Neural cell (in vitro differentiated cells): Measurements from ENCODE around the gene SLC2A10. TPM values are rescaled to one million over a fixed set of nuclear protein-coding genes. Genes with fewer than 3 reads are reported as not detected.

ENCODE experiments used
- H2AFZ ChIP-seq: fragments of 200-600, 300-800 bp; sonication (generic), shearing (Covaris generic); 2 replicates; pipeline ENCODE4 v1.6.0; 2014; ENCODE audit warnings: low read depth, mild to moderate bottlenecking, antibody characterized with exemption, low read length, moderate library complexity
- H3F3A ChIP-seq: fragments of 200-600 bp; shearing (Covaris generic); 2 replicates; pipeline ENCODE4 v1.6.1; 2016; ENCODE audit warnings: mild to moderate bottlenecking, moderate library complexity, mixed read lengths, antibody characterized with exemption, low read length; ENCODE audit not compliant: insufficient read depth, poor library complexity, severe bottlenecking
- H3K27ac ChIP-seq: fragments of 200-600, 300-800 bp; sonication (generic), shearing (Covaris generic); 2 replicates; pipeline ENCODE4 v1.5.1; 2014; ENCODE audit warnings: mild to moderate bottlenecking, low read length, moderate library complexity
- H3K27me3 ChIP-seq: fragments of 300-800, 200-600 bp; sonication (generic), shearing (Covaris generic); 2 replicates; pipeline ENCODE4 v1.6.0; 2014; ENCODE audit warnings: mild to moderate bottlenecking, low read depth, low read length, moderate library complexity; ENCODE audit not compliant: insufficient read depth
- H3K36me3 ChIP-seq: fragments of 300-800, 200-600 bp; sonication (generic), shearing (Covaris generic); 2 replicates; pipeline ENCODE4 v1.5.1; 2014; ENCODE audit warnings: mild to moderate bottlenecking, antibody characterized with exemption, low read length, moderate library complexity; ENCODE audit not compliant: insufficient read depth
- H3K4me2 ChIP-seq: fragments of 300-800, 200-600 bp; sonication (generic), shearing (Covaris generic); 2 replicates; pipeline ENCODE4 v1.6.0; 2014; ENCODE audit warnings: mild to moderate bottlenecking, low read length
- H3K4me3 ChIP-seq: fragments of 300-800, 200-600 bp; sonication (generic), shearing (Covaris generic); 2 replicates; pipeline ENCODE4 v1.5.1; 2014; ENCODE audit warnings: mild to moderate bottlenecking, low read length, moderate library complexity
- H3K79me2 ChIP-seq: fragments of 200-600 bp; shearing (Covaris generic); replicated peaks from 2 replicates; pipeline ENCODE4 v1.6.0; 2014; ENCODE audit warnings: mild to moderate bottlenecking, low read length, moderate library complexity; ENCODE audit not compliant: insufficient read depth
- H3K9ac ChIP-seq: fragments of 300-800, 200-600 bp; sonication (generic), shearing (Covaris generic); 2 replicates; pipeline ENCODE4 v1.6.1; 2016; ENCODE audit warnings: mild to moderate bottlenecking, low read length, mixed read lengths
- H3K9me2 ChIP-seq: fragments of 200-600 bp; shearing (Covaris generic); 2 replicates; pipeline ENCODE4 v1.6.1; 2016; ENCODE audit warnings: mild to moderate bottlenecking, low read length, mixed read lengths; ENCODE audit not compliant: insufficient read depth
- H3K9me3 ChIP-seq: fragments of 200-600, 300-800 bp; sonication (generic), shearing (Covaris generic); 2 replicates; pipeline ENCODE4 v1.6.1; 2016; ENCODE audit warnings: mild to moderate bottlenecking, mixed run types, low read length, moderate library complexity, mixed read lengths
- H4K20me1 ChIP-seq: fragments of 200-600 bp; shearing (Covaris generic); 2 replicates; pipeline ENCODE4 v1.6.1; 2016; ENCODE audit warnings: mild to moderate bottlenecking, mixed run types; ENCODE audit not compliant: insufficient read depth
- EP300 ChIP-seq: fragments of 450-650 bp; conservative IDR thresholded peaks from 2 replicates; pipeline ENCODE4 v1.6.1; 2014; ENCODE audit warnings: antibody characterized with exemption, mild to moderate bottlenecking, moderate library complexity; ENCODE audit not compliant: poor library complexity, severe bottlenecking
- EZH2 ChIP-seq: fragments of 200-600, 300-800 bp; shearing (Covaris generic), sonication (generic); IDR thresholded peaks from 2 replicates; pipeline ENCODE4 v1.6.1; 2014; ENCODE audit warnings: antibody characterized with exemption, low read length, borderline replicate concordance, mild to moderate bottlenecking; ENCODE audit not compliant: insufficient read depth, poor library complexity, severe bottlenecking
- MXI1 ChIP-seq: fragments of 450-650 bp; conservative IDR thresholded peaks from 2 replicates; pipeline ENCODE4 v1.6.1; 2014; ENCODE audit warnings: antibody characterized with exemption, mild to moderate bottlenecking; ENCODE audit not compliant: poor library complexity, severe bottlenecking
- POLR2AphosphoS5 ChIP-seq: IDR thresholded peaks from 2 replicates; pipeline ENCODE4 v1.6.1; 2012
- RAD21 ChIP-seq: fragments of 450-650 bp; conservative IDR thresholded peaks from 2 replicates; pipeline ENCODE4 v1.6.1; 2014; ENCODE audit warnings: antibody characterized with exemption, mild to moderate bottlenecking, moderate library complexity
- REST ChIP-seq: IDR thresholded peaks from 2 replicates; pipeline ENCODE4 v1.6.1; 2012; ENCODE audit warnings: borderline replicate concordance
- SMC3 ChIP-seq: fragments of 450-650 bp; conservative IDR thresholded peaks from 2 replicates; pipeline ENCODE4 v1.6.1; 2014; ENCODE audit warnings: antibody characterized with exemption, mild to moderate bottlenecking, moderate library complexity; ENCODE audit not compliant: poor library complexity
- TAF1 ChIP-seq: IDR thresholded peaks from 2 replicates; pipeline ENCODE4 v1.6.1; 2012; ENCODE audit warnings: low read depth
- polyA plus RNA-seq: library from polyadenylated mRNA; depleted of rRNA; stranded (reverse); fragments of >200 nt; gene quantifications from 2 replicates; pipeline ENCODE4 v1.2.3, GENCODE V29; 2014
- TF ChIP-seq, protein P1 (sequence below): fragments of 450-650 bp; IDR thresholded peaks from 2 replicates; pipeline ENCODE4 v1.5.1; 2014; ENCODE audit warnings: antibody characterized with exemption, mild to moderate bottlenecking, moderate library complexity; ENCODE audit not compliant: poor library complexity, severe bottlenecking

SLC2A10 gene
- polyA plus RNA-seq, 1 donor from 2014 or later: not detected

- Histone ChIP-seq H3K9me2 (no peaks in the 10 kb centered on the region), H3K4me2 (no peak overlapping the region), H3F3A (no peaks in the 10 kb centered on the region), H4K20me1 (no peaks in the 10 kb centered on the region), H3K36me3 (no peaks in the 10 kb centered on the region), H3K9ac (no peak overlapping the region), H3K9me3 (no peaks in the 10 kb centered on the region), H3K79me2 (no peaks in the 10 kb centered on the region), H3K27me3 (no peaks in the 10 kb centered on the region), H3K27ac (peak overlapping the region; percentile 25), H2AFZ (no peak overlapping the region), H3K4me3 (no peak overlapping the region)
- TF ChIP-seq RAD21 (no peak), SMC3 (no peak), EP300 (no peak), TAF1 (no peak), POLR2AphosphoS5 (no peak), MXI1 (no peak), REST (no peak), EZH2 (no peak)
- TF ChIP-seq, protein P1, sequence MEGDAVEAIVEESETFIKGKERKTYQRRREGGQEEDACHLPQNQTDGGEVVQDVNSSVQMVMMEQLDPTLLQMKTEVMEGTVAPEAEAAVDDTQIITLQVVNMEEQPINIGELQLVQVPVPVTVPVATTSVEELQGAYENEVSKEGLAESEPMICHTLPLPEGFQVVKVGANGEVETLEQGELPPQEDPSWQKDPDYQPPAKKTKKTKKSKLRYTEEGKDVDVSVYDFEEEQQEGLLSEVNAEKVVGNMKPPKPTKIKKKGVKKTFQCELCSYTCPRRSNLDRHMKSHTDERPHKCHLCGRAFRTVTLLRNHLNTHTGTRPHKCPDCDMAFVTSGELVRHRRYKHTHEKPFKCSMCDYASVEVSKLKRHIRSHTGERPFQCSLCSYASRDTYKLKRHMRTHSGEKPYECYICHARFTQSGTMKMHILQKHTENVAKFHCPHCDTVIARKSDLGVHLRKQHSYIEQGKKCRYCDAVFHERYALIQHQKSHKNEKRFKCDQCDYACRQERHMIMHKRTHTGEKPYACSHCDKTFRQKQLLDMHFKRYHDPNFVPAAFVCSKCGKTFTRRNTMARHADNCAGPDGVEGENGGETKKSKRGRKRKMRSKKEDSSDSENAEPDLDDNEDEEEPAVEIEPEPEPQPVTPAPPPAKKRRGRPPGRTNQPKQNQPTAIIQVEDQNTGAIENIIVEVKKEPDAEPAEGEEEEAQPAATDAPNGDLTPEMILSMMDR: no peak
Measured at GRCh38 chr20:46695892-46696291, 13.6 kb upstream of the SLC2A10 start.

DNA sequence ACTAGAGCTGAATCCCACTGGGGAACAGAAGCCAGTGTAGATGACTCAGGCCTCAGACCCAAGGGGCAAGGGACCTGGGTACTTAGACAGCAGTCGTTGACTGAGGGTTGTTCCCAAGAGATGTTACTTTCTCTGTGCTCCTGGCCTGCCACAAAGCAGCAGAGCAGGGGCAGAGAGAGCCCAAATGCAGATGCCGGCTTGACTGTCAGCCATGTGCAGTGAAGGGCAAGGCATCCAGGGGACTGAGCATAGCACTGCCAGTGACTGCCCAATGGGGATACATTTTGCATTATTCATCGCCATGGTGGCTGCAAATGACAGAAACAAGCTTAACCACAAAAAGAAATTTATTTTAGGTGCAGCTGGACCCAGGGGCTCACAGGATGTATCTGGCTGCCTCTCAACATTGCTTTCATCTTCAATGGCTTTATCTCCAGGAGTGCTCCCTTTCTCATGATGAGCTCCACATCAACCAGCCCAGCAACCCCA lies 12.6 kb upstream of the SLC2A10 start:
- H3K36me3 ChIP-seq: no peaks in the 10 kb centered on the region
- no peak overlapping the region for H3K27ac ChIP-seq
- no peak overlapping the region for H2AFZ ChIP-seq

More for the DNA sequence above, 12.6 kb upstream of the SLC2A10 start:
- no peaks in the 10 kb centered on the region for H3K79me2 ChIP-seq
- H3F3A ChIP-seq: no peaks in the 10 kb centered on the region
- no peaks in the 10 kb centered on the region for H3K9me3 ChIP-seq
- H3K9me2 ChIP-seq: no peaks in the 10 kb centered on the region
- no peaks in the 10 kb centered on the region for H4K20me1 ChIP-seq
- TF ChIP-seq REST (no peak), RAD21 (no peak), MXI1 (no peak), EZH2 (no peak), POLR2AphosphoS5 (no peak), TAF1 (no peak)
- TF ChIP-seq, protein P1: no peak
- H3K4me3 ChIP-seq: no peak overlapping the region
- H3K4me2 ChIP-seq: no peak overlapping the region
- H3K9ac ChIP-seq: no peak overlapping the region
- no peaks in the 10 kb centered on the region for H3K27me3 ChIP-seq
